Breast epithelium (tissue), 4 donors: ENCODE data around the gene VDAC1. TPM values are rescaled to one million over a fixed set of nuclear protein-coding genes. Genes with fewer than 3 reads are reported as not detected.

ENCODE experiments used
- DNase-seq, 2 donors: peaks; one replicate each; pipeline ENCODE4 v3.0.0-alpha.2; 2019; ENCODE audit warnings: low spot score in 2 of 2
- H3K27ac ChIP-seq, 2 donors: fragments of 200-600 bp; sonication (generic) in 1 of 2; one replicate each; pipeline ENCODE4 v1.5.1; 2016 to 2019; ENCODE audit warnings: mild to moderate bottlenecking in 1 of 2
- H3K27me3 ChIP-seq, 2 donors: fragments of 200-600 bp; sonication (generic) in 1 of 2; one replicate each; pipeline versions ENCODE4 v1.5.1 to v1.6.0; 2017 to 2019; ENCODE audit warnings: control low read depth in 1 of 2, mild to moderate bottlenecking in 1 of 2
- H3K36me3 ChIP-seq: fragments of 200-600 bp; one replicate; pipeline ENCODE4 v1.5.1; 2019
- H3K4me1 ChIP-seq, 2 donors: fragments of 200-600 bp; sonication (generic); one replicate each; pipeline ENCODE4 v1.5.1; 2016 to 2019; ENCODE audit warnings: control low read depth in 1 of 2
- H3K4me3 ChIP-seq, 3 donors: fragments of 200-600 bp; sonication (generic); 1 replicate in 2 of 3; 2 replicates in 1 of 3; pipeline ENCODE4 v1.5.1; 2016 to 2019; ENCODE audit warnings: mild to moderate bottlenecking in 3 of 3, moderate library complexity in 2 of 3
- H3K9me3 ChIP-seq, 2 donors: fragments of 200-600 bp; sonication (generic) in 1 of 2; one replicate each; pipeline ENCODE4 v1.5.1; 2016 to 2019; ENCODE audit warnings: control low read depth in 1 of 2
- CTCF ChIP-seq, 3 donors: fragments of 450-650 bp; IDR thresholded peaks; one replicate each; pipeline ENCODE4 v1.5.1; 2016 to 2017; ENCODE audit warnings: antibody characterized with exemption in 3 of 3, mild to moderate bottlenecking in 3 of 3, moderate library complexity in 3 of 3
- POLR2A ChIP-seq: fragments of 450-650 bp; IDR thresholded peaks from one replicate; pipeline ENCODE4 v1.6.1; 2016; ENCODE audit warnings: antibody characterized with exemption, mild to moderate bottlenecking, moderate library complexity
- POLR2AphosphoS5 ChIP-seq, 3 donors: sonication (generic); formaldehyde crosslinking; IDR thresholded peaks; one replicate each; pipeline ENCODE4 v1.6.1; 2017; ENCODE audit warnings: antibody characterized with exemption in 3 of 3
- intact Hi-C: fragments of 100-400 bp; cut with DNase I; formaldehyde crosslinking; loops from one replicate; pipeline ENCODE4 v1.15.1; 2023; ENCODE audit warnings: low total_unique reads
- total RNA-seq, 3 donors: library from RNA; depleted of rRNA; stranded (reverse); fragments of >200 nt; gene quantifications; one replicate each; pipeline ENCODE4 v1.1.0, GENCODE V29; 2016

The VDAC1 gene
- total RNA-seq, 3 donors from 2014 or later, result 113 to 141 (median 118) TPM

GRCh38 chr5:133930061-133930812 lies 74.5 kb downstream of the VDAC1 start:
- no peaks in the 10 kb centered on the region for H3K36me3 ChIP-seq
- no peak for DNase-seq
- TF ChIP-seq POLR2A (no peak), CTCF (IDR thresholded peaks at IDR 0.05) (no peak), POLR2AphosphoS5 (IDR thresholded peaks at IDR 0.05) (no peak)
- intact Hi-C loops, result no loop called here
- no peaks in the 10 kb centered on the region for H3K4me1 ChIP-seq
- H3K27ac ChIP-seq, result no peak overlapping the region
- no peak overlapping the region for H3K4me3 ChIP-seq
- no peaks in the 10 kb centered on the region for H3K9me3 ChIP-seq
- no peaks in the 10 kb centered on the region for H3K27me3 ChIP-seq

DNA sequence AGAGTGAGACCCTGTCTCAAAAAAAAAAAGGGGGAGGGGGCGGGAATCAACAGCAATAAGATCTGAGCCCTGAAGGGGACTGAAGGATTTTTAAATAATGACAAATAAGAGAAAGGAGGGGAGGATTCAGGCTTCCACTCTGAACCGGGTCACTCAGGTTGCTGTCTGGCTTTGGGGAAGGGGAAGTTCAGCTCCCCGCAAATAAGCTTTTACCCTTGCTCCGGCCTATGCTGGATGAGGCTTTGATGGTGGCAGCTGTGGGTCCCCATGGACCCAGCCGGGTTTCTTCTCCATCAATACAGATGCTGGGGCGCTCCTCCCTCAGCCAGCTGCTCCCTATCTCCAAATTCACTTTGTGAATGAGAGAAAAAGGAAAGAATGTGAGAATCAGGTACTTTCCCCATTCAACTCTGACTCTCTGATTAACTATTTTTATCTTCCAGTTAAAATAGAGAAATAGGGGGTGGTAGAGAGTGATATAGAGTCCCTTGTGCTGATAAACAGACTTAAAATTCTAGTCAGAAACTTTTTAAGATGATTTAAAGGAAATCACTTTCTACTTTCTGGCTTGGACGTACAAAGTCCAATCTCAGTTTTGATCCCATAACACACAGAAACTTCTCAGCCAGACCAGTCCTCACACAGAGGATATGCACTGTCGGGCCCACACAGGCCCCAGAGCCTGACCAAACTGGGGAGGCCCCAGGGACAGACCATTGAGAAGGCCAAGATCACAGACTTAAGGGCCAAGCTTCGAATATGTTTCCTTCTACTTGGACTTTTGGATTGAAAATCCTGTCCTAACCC lies 76.0 kb downstream of the VDAC1 start:
- H3K9me3 ChIP-seq, result no peaks in the 10 kb centered on the region
- intact Hi-C loops, result no loop called here
- H3K36me3 ChIP-seq, result no peaks in the 10 kb centered on the region
- H3K4me3 ChIP-seq, result no peak overlapping the region
- no peaks in the 10 kb centered on the region for H3K27me3 ChIP-seq
- no peak for DNase-seq
- no peaks in the 10 kb centered on the region for H3K4me1 ChIP-seq
- no peak for TF ChIP-seq CTCF (IDR thresholded peaks at IDR 0.05)
- no peak for TF ChIP-seq POLR2AphosphoS5 (IDR thresholded peaks at IDR 0.05)
- TF ChIP-seq POLR2A, result no peak
- H3K27ac ChIP-seq, result no peak overlapping the region

DNA sequence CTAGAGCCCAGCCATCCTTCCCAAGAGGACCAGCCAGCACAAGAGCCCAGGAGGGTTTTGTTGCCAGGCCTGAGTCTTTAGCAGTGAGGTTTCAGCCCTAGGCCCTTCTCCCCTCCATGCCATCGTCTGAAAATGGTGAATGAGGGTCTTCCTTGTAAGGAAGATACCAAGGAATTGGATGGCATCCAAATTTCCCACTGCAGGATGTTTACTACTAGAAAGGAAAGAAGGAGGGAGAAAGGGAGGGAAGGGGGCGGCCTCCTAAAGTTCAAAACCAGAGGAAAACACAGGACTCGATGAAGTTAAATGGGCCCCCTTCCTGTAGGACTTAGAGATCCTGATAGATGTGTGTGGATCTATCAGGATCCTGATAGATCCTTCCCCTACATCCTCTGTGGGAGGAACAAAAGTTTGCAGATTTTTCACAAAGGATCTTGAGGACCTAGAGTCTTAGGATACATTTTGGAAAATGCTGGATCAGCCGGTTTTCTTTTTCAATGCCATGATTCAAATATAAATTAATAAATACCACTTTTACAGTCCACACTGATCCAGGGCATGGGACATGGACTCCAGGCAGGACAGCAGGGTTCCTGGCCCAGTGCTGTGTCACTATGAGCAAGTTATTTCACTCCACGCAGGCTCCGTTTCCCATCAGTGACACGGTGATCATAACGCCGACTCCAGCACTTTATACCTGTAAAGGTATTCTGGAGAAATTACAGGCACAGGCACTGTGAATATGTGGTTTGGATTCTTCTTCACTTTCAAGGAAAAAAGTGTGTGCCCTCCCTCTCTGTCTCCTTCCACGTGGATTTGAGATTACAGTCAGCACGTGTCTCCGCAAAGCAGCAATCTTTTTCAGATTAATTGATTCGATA lies 77.2 kb downstream of the VDAC1 start:
- Histone ChIP-seq H3K27me3 (no peaks in the 10 kb centered on the region), H3K36me3 (no peaks in the 10 kb centered on the region), H3K4me3 (no peak overlapping the region), H3K9me3 (no peaks in the 10 kb centered on the region), H3K27ac (no peak overlapping the region), H3K4me1 (no peaks in the 10 kb centered on the region)
- no peak for DNase-seq
- TF ChIP-seq POLR2A, result no peak
- no peak for TF ChIP-seq CTCF (IDR thresholded peaks at IDR 0.05)
- TF ChIP-seq POLR2AphosphoS5 (IDR thresholded peaks at IDR 0.05), result no peak
- intact Hi-C loops, result no loop called here

- intact Hi-C loops, result no loop called here
- H3K27ac ChIP-seq, result no peak overlapping the region
- no peak overlapping the region for H3K4me3 ChIP-seq
- H3K9me3 ChIP-seq, result no peaks in the 10 kb centered on the region
- H3K27me3 ChIP-seq, result no peaks in the 10 kb centered on the region
- H3K36me3 ChIP-seq, result no peaks in the 10 kb centered on the region
- TF ChIP-seq CTCF (IDR thresholded peaks at IDR 0.05) (no peak), POLR2AphosphoS5 (IDR thresholded peaks at IDR 0.05) (no peak), POLR2A (no peak)
- H3K4me1 ChIP-seq, result no peaks in the 10 kb centered on the region
- DNase-seq, result no peak
Measured at GRCh38 chr5:133926489-133927299, 78.1 kb downstream of the VDAC1 start.
